ENCODE measurements around the gene SMPD4. TPM values are rescaled to one million over a fixed set of nuclear protein-coding genes. Genes with fewer than 3 reads are reported as not detected.
"Not testable (repeated sequence)": the region's sequence is repeated elsewhere in the genome, so short reads cannot be mapped to it uniquely, and the experiment has no call there.

The SMPD4 gene, protein sequence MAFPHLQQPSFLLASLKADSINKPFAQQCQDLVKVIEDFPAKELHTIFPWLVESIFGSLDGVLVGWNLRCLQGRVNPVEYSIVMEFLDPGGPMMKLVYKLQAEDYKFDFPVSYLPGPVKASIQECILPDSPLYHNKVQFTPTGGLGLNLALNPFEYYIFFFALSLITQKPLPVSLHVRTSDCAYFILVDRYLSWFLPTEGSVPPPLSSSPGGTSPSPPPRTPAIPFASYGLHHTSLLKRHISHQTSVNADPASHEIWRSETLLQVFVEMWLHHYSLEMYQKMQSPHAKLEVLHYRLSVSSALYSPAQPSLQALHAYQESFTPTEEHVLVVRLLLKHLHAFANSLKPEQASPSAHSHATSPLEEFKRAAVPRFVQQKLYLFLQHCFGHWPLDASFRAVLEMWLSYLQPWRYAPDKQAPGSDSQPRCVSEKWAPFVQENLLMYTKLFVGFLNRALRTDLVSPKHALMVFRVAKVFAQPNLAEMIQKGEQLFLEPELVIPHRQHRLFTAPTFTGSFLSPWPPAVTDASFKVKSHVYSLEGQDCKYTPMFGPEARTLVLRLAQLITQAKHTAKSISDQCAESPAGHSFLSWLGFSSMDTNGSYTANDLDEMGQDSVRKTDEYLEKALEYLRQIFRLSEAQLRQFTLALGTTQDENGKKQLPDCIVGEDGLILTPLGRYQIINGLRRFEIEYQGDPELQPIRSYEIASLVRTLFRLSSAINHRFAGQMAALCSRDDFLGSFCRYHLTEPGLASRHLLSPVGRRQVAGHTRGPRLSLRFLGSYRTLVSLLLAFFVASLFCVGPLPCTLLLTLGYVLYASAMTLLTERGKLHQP
- total RNA-seq: 8.4 TPM

DNA sequence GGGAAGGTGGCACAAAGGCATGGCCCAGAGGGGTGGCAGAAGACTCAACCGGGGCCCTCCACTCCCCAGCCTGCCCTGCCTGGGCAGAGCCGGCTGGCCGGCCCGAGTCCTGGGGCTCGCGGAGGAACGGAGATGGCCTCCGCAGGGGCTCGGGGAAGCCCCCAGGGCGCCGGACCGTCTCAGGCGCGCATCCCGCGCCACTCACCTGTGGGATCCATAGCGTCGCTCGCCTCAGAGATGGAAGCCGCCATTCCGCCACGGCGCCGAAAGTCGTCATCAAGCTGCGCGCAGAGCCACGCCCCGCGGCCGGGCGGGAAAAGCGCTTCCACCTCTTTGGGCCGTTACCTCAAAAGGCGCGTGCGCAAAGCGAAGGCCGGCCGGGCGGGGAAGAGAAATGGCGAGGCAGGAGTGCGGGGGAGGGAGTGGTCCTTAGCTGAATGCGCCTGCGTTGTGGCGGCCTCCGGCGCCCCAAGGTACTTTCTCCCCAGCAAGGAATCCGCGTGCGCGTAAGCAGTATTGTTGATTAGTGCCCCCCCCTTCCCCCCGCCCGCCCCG lies at the start of gene SMPD4:
Gene SMPD4, minus strand, starts transcription at position 278 of the 555 bp plus-strand sequence. CDS start 5,010 bp downstream, outside the sequence.
- DNase-seq: peak; percentile 94

GRCh38 chr2:130230907-130231306 lies 49.5 kb upstream of the SMPD4 start:
- DNase-seq: not testable (repeated sequence)

DNA sequence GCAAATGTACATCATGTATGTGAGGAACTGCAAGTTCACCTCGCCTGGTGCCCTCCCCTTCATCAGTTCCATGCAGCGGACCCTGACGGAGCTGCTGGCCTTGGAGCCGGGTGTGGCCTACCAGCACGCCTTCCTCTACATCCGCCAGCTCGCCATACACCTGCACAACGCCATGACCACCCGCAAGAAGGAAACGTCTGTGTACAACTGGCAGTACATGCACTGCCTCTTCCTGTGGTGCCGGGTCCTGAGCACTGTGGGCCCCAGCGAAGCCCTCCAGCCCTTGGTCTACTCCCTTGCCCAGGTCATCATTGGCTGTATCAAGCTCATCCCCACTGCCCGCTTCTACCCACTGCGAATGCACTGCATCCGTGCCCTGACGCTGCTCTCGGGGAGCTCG lies 49.0 kb upstream of the SMPD4 start:
- not testable (repeated sequence) for DNase-seq

DNA sequence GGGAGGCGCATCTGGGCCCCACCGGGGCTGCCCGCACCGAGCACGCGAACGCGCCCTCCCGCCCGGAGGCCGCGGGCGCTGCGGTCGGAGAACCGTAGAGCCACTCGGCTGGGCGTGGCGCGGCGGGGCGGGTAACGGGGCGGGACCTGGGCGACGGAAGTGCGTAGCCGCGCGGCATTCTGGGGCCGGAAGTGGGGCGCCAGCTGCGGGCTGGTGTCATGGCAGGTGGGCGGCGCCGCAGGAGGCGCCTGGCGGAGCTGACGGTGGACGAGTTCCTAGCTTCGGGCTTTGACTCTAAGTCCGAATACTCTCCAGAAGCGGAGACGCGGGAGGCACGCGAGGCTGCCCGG lies 47.7 kb upstream of the SMPD4 start:
- DNase-seq: not testable (repeated sequence)

GRCh38 chr2:130228467-130229160 lies 47.2 kb upstream of the SMPD4 start:
- DNase-seq: not testable (repeated sequence)

- not testable (repeated sequence) for DNase-seq
These were observed 46.6 kb upstream of the SMPD4 start for GRCh38 chr2:130228005-130228404.

DNA sequence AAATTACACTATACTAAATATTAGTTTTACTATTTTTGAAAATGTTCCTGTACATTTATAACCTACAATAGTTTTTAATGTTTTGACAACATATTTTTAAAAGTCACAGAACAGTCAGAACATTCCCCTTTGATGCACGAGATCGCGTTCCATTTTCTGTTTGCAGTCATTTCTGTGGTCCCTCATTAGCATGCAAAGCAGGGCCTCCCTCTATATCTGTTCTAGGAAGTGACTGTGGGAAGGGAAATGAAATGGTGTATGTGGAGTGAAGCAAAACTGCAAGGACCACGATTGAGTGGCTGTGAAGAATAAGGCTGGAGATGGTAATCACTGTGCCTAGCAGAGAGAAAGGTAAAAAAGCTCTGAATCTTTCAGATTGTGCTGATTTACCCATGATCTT lies 41.1 kb upstream of the SMPD4 start:
- not testable (repeated sequence) for DNase-seq

GRCh38 chr2:130220505-130220904 lies 39.1 kb upstream of the SMPD4 start:
- DNase-seq: not testable (repeated sequence)

- not testable (repeated sequence) for DNase-seq
These were observed 37.7 kb upstream of the SMPD4 start for GRCh38 chr2:130219147-130219546.

DNA sequence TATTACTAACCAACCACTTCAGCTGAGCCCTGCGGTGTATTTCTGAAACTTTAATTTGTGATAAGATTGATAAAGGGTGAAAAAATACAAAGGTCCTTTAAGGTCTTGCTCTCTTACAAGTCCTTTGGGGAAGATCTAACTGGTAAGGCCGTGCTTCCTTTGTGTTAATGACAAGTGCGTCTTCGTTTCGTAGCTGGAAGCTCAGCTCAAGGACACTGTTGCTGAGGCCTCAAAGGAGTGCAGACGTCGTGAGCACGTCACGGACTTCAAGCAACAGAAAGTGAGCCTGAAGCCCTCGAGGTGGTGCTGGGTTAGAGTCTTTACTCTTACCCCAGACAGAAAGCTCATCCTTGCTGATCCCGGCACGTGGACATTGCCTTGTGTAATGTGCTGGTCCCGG lies 25.6 kb upstream of the SMPD4 start:
- DNase-seq: not testable (repeated sequence)

- not testable (repeated sequence) for DNase-seq
These were observed 21.7 kb upstream of the SMPD4 start for GRCh38 chr2:130203150-130203549.

GRCh38 chr2:130202518-130202917 lies 21.1 kb upstream of the SMPD4 start:
- not testable (repeated sequence) for DNase-seq

GRCh38 chr2:130198343-130198742 lies 16.9 kb upstream of the SMPD4 start, which contains the start of gene TUBA3E:
TUBA3E (minus strand) TSS chr2:130198439; CDS start chr2:130198360, 79 bp downstream.
- no peak for DNase-seq

DNA sequence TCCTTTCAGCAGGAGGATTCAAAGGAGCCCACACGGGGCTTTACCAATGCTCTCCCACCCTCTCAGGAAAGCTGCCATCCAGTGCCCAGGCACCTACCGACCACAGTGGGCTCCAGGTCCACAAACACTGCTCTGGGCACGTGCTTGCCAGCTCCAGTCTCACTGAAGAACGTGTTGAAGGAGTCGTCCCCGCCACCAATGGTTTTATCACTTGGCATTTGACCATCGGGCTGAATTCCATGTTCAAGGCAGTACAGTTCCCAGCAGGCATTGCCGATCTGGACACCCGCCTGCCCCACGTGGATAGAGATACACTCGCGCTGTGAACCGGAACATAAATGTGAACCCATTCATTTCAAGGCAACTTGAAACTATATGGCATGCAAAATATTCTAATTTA lies 14.7 kb upstream of the SMPD4 start:
- DNase-seq: not testable (repeated sequence)

GRCh38 chr2:130195089-130195635 lies 13.8 kb upstream of the SMPD4 start:
- not testable (repeated sequence) for DNase-seq

GRCh38 chr2:130193824-130194223 lies 12.4 kb upstream of the SMPD4 start:
- not testable (repeated sequence) for DNase-seq

DNA sequence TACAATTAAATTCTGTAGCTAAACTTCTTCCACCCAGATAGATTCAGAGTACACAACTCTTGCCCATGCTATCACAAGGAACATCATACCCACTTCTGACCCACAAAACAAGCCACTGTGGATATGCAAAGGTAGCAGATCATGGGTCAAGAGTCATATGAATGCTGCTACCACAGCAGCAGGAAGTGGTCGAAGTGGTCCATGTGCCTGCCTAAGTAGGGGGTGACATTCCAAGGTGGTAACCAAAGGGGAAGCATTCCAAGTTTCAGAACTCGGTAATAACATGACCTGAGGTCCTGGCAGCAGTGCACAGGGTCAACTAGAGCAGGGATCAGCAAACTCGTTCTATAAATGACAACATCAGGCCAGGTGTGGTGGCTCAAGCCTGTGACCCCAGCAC lies 11.0 kb upstream of the SMPD4 start:
- DNase-seq: not testable (repeated sequence)

DNA sequence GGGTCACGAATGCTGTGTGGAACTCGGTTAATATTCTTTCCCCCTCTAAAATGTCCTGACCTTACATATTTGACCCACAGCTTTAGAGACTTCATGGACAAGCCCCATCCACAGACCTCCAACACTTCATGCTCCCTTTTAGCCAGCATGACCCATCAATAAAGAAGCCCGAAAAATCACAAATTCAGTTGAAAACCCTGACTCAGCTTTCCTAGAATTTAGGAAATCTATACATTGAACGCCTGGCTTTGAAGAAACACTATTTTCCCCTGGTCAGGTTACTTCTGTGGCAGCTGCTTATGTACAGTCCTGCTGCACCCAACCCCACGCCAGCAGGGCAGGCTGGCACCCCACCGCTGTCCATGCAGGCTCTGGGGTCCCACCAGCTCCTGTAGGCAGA lies 9.9 kb upstream of the SMPD4 start:
- not testable (repeated sequence) for DNase-seq

DNA sequence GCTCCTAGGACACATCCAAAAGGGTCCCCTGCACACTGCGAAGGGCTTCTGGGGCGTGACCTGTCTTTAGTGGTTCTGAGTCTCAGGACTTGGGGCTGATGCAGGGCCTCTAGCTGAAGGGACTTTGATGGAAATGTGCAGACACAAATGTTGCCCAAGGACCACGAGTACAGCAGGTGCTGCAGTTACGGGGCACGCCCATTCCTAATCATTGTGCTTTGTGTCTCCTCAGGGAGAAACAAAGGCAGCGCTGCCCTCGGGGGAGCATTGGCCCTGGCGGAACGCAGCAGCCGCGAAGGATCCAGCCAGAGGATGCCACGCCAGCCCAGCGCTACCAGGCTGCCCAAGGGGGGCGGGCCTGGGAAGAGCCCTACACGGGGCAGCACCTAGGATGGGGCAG lies 8.8 kb upstream of the SMPD4 start:
- no peak for DNase-seq

- DNase-seq: not testable (repeated sequence)
These were observed 7.6 kb upstream of the SMPD4 start for GRCh38 chr2:130188958-130189357.

GRCh38 chr2:130187859-130188792 lies 6.7 kb upstream of the SMPD4 start:
- not testable (repeated sequence) for DNase-seq

Measured in occipital lobe (tissue), 2 donors.